ENCODE results near the gene SCFD2.
A peak's percentile ranks its signal among the peaks of the same experiment; 100 is the strongest.

The SCFD2 gene

GRCh38 chr4:52926196-52926974 lies 439.5 kb downstream of the SCFD2 start:
- no peak for DNase-seq (ENCODE audit: low read depth)

GRCh38 chr4:52925531-52925968 lies 440.3 kb downstream of the SCFD2 start:
- DNase-seq (ENCODE audit: low read depth), result no peak

GRCh38 chr4:52919461-52919860 lies 446.4 kb downstream of the SCFD2 start:
- no peak for DNase-seq (ENCODE audit: low read depth)

GRCh38 chr4:52917817-52918216 lies 448.0 kb downstream of the SCFD2 start:
- no peak for DNase-seq (ENCODE audit: low read depth)

- no peak for DNase-seq (ENCODE audit: low read depth)
Measured at GRCh38 chr4:52915730-52916300, 450.0 kb downstream of the SCFD2 start.

- no peak for DNase-seq (ENCODE audit: low read depth)
Measured at GRCh38 chr4:52915191-52915590, 450.7 kb downstream of the SCFD2 start.

GRCh38 chr4:52914051-52914605 lies 451.7 kb downstream of the SCFD2 start:
- DNase-seq (ENCODE audit: low read depth), result peak; percentile 55

- no peak for DNase-seq (ENCODE audit: low read depth)
Measured at GRCh38 chr4:52912608-52913007, 453.3 kb downstream of the SCFD2 start.

- no peak for DNase-seq (ENCODE audit: low read depth)
Measured at GRCh38 chr4:52911684-52912294, 454.1 kb downstream of the SCFD2 start.

GRCh38 chr4:52910115-52910514 lies 455.7 kb downstream of the SCFD2 start:
- no peak for DNase-seq (ENCODE audit: low read depth)

GRCh38 chr4:52907510-52907909 lies 458.4 kb downstream of the SCFD2 start:
- no peak for DNase-seq (ENCODE audit: low read depth)

GRCh38 chr4:52904421-52904820 lies 461.4 kb downstream of the SCFD2 start:
- no peak for DNase-seq (ENCODE audit: low read depth)

- no peak for DNase-seq (ENCODE audit: low read depth)
Measured at GRCh38 chr4:52903273-52903672, 462.6 kb downstream of the SCFD2 start.

GRCh38 chr4:52894443-52894842 lies 471.4 kb downstream of the SCFD2 start:
- DNase-seq (ENCODE audit: low read depth), result no peak

- DNase-seq (ENCODE audit: low read depth), result no peak
Measured at GRCh38 chr4:52892880-52893279, 473.0 kb downstream of the SCFD2 start.

GRCh38 chr4:52891743-52892142 lies 474.1 kb downstream of the SCFD2 start:
- DNase-seq (ENCODE audit: low read depth), result no peak

GRCh38 chr4:52890521-52890791 lies 475.4 kb downstream of the SCFD2 start:
- no peak for DNase-seq (ENCODE audit: low read depth)

GRCh38 chr4:52889778-52890520 lies 475.9 kb downstream of the SCFD2 start:
- no peak for DNase-seq (ENCODE audit: low read depth)

- no peak for DNase-seq (ENCODE audit: low read depth)
Measured at GRCh38 chr4:52889354-52889753, 476.5 kb downstream of the SCFD2 start.

- no peak for DNase-seq (ENCODE audit: low read depth)
Measured at GRCh38 chr4:52884994-52885393, 480.9 kb downstream of the SCFD2 start.

- DNase-seq (ENCODE audit: low read depth), result no peak
Measured at GRCh38 chr4:52883707-52884669, 481.9 kb downstream of the SCFD2 start.

All from non-pigmented ciliary epithelial cell (primary cell).